GM18870 (cell line): ENCODE measurements around the gene PAX8.
A peak's percentile ranks its signal among the peaks of the same experiment; 100 is the strongest.

Experiments used
- ATAC-seq: cut with Tn5 transposase; IDR thresholded peaks from one replicate; pipeline ENCODE4 v1.9.1; 2021; ENCODE audit warnings: moderate library complexity; ENCODE audit not compliant: unreplicated experiment

The PAX8 gene

DNA sequence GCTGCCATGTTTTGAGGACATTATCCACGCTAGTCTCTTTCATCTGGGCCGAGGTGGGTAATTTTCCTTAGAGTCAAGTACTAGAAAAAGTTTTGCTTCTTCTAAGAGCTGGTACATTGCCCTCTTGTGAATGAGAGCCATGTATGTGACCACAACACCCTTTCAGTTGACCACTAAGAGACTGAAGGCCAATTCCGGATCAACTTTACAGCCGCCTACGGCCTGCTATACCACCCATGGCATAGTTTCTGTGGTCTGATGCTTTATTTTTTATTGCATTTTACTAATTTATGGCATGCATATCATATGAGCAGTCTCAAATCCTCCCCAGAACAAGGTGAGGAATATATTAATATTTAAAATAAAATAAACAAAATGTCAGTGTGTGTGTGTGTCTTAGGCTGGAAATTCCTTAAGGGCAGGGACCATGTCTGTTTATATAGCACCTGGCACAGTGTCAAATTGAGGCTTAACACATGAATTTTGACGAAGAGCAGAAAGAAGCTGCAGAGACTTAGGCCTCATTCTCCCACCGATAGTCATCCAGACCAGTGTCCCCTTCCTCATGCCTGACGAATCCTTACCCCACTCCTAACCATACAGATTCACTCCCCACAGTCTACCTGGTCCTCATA lies 69.6 kb downstream of the PAX8 start:
- no peak for ATAC-seq

DNA sequence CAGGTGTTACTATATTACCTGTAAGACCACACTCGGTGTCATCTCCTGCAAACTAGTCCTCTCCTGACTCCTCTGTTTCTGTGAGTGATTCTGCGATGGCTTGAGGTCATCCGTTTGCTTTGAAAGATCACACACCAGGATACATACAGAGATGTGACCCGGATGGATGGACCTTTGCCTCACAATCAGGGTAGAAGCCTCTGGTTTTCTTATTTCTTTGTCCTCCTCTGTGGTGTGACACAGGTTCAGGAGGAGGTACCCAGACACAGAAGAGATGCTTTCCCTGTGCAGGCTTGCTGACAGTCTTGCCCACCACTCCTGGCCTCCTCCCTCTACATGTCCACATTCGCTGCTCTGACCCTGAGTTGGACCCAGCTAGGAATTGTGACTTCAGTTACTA lies 70.3 kb downstream of the PAX8 start:
- no peak for ATAC-seq

DNA sequence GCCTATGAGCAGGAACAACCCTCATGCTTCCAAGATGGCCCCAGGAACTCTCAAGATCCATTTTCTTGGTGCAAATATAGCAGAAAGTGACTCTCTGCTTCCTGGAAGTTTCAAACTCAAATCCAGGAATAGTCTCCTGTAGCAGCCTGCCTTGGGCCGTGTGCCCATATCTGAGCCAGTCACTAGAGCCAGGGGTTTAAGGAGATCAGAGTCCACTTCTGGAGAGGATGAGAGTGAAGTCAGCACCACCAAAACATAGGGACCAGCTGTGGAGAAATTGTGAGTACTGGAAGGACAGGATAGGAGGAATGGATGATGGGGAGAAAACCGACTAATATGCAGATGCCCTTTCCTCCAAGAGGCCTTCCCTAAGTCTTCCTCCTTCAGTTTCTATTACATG lies 71.7 kb downstream of the PAX8 start:
- no peak for ATAC-seq

DNA sequence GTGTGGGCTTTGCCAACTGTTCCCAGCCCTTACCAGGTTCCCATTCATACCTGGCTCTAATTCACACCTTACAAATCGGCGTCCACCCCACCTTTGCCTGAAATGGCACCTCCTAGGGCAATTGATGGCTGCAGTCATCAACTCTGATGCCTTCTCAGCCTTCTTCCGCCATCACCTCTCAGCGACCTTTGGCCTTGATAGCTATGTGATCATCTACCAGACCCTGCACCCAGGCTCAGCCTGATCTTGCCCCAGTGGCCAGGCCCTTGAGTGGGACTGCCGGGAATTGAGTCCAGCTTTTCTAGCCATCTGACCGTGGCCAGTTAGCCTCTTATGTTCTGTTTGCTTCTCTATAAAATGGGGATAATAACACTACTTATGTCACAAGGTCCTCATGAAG lies 72.5 kb downstream of the PAX8 start:
- ATAC-seq = no peak

DNA sequence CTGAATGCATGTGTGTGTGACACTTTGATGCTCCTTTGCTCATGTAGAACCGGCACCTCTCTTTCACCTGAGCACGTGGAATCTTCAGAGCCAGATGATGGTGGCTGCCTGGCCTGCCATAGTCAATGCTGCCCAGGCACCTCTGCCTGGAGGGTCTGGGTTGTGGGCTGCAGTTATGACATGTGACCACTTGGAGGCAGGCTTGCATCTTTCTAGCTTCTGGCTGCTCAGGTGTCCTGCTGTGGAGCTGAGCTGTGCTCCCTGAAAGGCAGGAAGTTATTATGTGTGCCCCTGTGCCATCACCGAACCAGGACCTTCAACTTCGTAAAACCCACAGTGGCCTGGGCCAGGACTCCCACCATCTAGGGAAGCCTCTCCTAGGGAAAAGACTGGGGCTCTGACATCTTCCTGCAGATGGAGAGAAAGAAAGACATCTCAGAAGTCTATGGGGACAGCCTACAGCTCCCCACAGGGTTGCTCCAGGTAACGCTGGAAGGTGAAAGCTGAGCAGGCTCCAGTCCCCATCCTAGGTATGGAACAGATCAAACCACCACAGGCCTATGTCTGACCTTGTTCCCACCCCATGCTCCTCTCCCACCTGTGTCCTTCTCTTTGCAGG lies 74.7 kb downstream of the PAX8 start:
- peak; percentile 80 for ATAC-seq

DNA sequence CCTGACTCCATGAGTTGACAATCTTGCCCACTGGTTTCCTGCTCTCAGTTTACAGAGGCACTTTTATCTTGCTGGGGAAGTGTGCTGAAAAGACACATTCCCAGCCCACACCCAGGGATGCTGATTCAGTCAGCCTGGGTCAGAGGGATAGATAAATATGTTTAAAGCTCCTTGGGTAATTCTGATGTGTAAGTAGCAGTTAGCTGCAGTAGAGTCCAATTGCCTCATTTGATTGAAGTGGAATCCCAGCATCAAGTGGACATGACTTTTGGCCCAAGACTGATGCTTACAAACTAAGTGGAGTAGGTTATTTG lies 75.5 kb downstream of the PAX8 start:
- no peak for ATAC-seq

DNA sequence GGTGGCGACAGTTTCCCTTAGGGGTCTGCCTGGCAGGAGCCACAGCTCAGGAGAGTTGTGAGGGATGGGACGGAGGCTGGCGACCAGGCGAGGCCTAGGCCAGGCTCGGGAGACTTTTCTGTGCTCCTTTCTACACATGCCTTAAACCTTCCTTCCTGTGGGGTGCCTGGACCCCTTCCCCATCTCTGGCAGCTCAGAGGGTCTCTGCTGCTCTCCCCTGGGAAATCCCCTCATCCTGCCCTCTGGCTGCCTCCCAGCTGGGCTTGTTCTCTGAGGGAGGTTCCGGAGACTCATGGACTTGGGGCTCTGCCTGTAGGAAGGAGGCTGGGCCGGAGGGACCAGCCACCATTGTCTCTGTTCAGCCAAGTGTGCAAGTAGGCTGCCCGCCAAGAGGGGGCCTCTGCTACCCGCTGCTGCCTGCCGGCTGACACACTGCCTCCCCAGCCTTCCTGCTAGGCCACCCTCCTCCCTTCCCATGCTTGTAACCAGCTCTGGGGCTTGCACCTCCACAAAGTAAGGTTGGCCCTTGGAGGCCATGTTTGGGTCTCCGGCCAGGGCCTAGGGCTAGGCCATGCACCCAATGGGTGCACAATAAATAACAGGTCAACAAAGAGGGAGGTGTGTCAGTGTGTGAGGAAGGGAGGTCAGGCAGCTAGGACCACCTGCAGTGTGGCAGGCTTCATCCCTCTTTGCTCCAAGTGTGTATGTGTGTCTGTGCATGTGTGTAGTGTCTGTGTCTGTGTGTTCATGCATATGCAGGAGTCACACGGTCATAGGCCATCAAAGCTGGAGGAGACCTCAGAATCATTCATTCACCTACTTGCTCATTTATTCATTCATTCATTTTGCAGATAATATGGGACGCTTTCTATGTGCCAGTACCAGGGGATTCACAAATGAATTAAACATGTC lies 76.2 kb downstream of the PAX8 start:
- ATAC-seq = no peak

DNA sequence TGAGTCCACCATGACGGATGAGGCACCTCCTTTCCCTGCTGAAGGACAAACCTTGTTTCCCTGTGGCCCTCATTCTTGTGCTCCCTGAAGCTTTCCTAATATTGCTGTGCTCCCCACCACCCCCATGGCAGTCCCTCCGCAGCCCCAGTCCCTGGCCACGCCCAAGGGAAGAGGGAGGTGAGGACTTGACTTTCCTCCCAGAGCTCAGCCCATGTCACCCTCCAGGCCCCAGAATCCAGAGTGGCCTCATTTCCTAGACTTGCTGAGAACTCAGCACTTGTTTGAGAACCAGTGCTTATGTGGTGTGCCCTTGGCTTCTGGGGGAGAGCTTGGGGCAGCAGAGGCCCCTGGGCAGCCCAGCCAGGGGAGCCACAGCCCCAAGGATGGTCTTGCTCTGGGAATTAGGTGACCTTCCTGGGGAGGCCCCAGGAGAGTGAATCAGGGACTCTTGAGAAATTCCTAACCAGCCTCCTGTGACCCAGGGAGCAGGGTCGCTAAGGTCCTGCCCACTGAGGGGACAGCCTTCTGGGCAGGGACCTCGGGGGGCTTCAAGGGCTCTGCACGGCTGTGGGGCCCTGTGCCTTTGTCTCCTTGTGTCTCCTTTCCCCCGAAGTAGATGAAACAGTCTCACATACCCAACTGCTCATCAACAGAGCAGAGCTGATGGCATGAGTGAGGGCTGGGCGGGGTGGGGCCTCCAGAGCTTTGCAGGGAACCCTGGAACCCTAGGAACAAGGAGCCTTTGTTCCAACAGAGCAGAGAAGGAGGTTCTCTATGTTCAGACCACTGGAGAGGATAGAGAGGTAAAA lies 77.0 kb downstream of the PAX8 start:
- no peak for ATAC-seq

DNA sequence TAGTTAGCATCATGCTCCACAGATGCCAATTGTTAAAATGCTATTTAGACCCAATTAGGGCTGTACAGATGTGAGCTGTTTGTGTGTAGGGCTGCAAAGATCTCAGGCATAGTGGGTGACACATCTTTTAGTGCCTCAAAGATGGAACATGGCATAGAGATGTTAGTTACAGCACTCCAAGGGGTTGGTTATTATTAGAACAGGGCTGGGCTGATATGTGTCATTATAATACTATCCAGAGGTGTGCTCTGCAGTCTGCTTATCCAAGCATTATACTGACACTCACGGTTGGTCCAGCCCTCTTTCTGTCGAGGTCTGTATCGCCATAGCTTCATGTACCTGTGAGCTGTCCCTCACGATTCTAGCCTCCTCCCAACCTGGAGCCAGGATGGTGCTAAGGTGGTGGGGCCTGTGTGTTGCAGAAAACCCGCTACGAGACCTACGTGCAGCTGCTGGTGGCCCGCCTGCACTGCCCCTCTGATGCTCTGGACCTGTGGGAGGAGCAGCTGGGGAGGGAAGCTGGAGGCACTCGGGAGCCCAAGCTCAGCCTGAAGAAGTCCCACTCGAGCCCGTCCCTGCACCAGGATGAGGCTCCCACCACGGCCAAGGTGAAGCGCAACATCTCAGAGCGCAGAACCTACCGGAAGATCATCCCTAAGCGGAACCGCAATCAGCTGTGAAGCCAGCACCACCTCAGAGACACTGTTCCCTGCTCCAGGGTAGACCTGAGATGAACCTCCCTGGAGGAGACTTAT lies 77.8 kb downstream of the PAX8 start:
- no peak for ATAC-seq

DNA sequence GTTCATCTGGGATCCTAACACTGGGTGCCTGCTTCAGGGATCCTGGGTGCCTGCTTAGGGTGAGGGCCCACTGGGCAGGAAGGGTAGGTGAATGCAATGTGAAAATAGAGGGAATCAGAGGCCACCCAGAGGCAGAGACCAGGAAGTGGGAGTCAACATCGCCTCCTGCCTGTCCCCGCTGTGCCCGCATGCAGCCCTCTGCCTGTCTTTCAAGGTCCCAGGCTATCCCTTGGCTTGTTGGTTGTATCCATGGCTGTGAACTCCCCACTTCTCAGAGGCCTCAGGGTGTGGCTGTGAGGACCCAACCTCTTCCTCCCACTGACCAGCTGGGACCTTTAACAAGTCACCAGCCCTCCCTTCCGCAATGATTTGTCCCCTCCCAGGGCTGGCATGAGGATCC lies 78.5 kb downstream of the PAX8 start:
- ATAC-seq = no peak

DNA sequence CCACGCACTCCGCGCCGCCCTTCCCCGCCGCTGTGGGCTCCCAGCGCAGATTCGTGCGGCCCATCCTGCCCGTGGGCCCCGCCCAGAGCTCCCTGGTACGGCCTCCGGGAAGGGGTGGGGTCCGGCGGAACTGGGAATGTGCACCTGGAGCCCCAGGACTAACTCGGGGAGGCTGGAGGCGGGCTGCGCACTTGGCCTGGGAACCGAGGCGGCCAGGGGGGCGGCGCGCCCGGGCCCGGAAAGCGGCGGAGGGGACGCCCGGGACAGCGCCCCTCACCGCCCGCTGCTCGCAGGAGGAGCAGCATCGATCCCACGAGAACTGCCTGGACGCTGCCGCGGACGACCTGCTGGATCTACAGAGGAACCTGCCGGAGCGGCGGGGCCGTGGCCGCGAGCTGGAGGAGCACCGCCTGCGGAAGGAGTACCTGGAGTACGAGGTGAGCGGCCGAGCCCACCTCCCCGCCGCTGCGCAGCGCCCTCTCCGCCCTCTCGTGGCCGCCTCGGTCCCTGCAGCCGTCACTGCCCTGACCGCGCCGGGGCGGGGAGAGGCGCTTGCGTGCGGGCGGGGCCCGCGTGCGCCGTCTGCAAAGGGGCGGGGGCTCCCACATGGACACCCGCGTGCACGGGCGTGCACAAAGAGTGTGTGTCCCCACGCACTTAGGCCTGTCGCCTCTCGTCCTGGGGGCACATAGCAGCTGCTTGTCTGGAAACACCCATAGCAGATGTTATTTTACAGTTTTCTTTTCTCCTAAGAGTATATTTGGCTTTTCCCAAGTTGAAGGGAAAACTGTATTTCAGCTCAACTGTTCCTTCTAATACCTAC lies 79.7 kb downstream of the PAX8 start:
- no peak for ATAC-seq

DNA sequence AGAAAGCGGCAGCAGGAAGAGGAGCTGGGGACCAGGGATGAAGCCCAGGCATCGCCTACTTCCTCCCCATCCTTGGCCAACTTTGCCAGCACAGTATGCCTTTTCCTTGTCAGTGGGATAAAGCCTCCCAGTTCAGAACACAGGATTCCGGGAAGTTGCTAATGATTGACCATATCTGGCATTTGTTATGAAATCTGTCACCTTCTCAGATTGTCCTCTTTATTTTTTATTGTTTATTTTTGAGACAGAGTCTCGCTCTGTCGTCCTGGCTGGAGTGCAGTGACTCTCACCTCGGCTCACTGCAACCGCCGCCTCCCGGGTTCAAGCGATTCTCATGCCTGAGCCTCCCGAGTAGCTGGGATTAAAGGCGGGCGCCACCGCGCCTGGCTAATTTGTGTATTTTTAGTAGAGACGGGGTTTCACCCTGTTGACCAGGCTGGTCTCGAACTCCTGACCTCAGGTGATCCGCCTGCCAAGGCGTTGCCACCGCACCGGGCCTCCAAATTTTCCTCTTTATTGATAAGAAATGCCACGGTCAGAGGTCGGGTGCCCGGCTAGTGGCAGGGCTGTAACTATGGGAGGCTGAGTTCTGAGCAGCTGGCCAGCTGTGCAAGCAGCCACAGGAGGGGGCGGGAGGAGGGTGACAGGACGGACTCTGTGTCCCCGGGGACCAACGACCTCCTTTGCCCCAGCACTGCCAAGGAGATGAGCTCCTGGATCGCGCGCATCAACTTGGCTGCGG lies 80.5 kb downstream of the PAX8 start:
- ATAC-seq = no peak

DNA sequence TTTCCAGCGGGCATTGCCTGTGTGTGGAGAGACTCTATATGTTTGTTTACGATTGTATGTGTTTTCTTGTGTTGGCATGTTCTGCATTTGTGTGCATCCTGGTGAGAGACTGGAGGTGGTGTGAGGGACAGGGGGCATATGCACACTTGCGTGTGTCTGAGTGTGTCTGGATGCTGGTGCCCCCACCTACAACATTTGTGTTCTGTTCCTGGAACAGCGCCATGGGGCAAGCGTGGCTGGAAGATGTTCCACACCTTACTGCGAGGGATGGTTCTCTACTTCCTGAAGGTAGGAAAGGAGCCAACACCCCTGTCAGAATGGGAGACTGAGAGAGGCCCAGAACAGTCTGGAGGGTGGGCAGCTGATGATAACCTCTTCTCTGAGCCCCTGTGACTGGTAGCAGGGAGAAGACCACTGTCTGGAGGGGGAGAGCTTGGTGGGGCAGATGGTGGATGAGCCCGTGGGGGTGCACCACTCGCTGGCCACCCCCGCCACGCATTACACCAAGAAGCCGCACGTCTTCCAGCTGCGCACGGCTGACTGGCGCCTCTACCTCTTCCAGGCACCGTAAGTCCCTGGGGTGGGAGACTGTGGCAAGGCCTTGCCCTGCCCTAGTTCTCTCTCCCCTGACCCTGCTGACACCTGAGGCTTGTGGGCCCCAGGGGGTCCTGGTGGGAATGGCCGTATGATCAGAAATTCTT lies 81.2 kb downstream of the PAX8 start:
- ATAC-seq = no peak

DNA sequence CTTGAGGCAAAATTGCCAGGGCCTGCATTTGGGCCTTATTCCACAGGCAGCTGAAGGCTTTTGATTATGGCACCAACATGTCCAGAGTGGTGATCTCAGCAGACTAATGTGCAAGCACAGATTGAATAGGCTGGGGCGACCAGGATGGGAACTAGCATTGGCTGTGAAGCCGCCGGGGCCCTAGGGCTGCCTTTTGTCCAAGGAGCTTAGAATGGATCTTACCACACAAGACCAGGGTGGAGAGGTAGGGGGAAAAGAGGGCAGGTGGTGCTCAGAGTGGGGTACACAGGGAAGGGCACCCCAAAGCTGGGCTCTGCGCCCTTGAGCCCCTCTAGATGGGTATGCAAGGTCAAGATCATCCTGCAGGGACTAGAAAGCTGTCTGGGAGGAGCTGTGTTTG lies 81.9 kb downstream of the PAX8 start:
- no peak for ATAC-seq

DNA sequence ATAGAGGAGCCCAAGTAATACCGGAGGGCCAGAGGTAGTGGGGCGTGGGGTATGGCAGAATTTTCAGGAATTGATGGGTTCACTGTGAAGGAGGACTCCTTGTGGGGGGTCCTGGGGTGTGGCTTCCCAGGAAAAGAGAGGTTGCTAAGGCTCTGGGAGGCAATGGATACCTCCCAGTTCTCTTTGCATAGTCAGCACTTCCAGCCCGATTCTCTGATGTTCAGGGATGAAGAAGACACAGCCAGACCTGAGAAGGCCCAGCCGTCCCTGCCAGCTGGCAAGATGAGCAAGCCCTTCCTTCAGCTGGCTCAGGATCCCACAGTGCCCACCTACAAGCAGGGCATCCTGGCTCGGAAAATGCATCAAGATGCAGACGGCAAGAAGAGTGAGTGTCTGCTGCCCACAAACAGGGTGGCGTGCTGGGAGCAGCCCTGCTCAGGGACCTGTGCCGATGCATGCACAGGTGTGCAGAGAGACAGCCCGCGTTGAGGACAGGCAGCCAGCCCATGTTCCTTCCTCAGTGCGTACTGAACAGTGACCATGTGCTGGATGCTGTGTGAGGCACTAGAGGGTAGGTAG lies 82.7 kb downstream of the PAX8 start:
- ATAC-seq = no peak

DNA sequence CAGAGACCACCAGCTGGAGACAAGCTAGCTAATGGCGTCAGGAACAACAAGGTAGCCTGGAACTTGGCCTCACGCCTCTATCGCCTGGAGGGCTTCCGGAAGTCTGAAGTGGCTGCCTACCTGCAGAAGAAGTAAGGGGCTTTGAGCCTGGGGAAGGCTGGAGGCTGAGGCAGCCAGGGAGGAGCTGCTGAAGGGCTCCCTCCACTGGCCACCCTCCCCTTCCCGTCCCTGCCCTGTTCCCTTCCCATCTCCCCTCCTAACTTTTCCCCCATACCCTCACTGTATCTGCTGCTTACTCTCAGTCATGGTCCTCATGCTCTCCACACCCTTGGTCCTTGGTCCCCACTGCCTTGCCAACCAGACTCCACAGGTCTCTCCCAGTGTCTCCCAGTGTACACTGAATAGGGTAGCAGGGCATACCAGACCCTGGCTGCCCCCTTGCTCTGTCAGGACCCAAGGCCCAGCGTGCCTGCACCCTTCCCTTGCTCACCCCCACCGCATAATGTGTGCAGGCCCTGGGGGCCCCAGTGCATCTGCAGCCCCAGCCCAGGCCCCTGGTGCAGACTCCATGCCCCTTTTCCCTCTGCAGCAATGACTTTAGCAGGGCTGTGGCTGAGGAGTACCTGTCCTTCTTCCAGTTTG lies 86.1 kb downstream of the PAX8 start:
- ATAC-seq = no peak

DNA sequence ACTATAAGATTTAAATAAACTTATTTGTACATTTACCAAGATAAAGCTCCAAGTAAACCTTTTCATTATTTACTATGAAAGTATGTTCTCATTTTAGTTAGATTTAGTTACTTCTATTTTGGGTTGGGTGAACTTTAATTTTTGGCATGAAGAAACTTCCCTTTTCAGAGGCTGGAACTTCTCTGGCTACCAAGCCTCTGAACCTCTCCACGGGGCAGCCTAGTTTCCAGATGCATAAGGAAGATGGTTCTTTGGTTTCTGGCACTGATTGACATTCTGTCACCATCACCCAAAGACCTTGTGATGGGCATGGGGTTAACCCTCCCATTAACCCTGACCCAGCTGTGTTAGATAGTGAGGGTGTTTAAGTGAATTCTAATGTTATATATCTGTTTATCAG lies 87.8 kb downstream of the PAX8 start:
- no peak for ATAC-seq

DNA sequence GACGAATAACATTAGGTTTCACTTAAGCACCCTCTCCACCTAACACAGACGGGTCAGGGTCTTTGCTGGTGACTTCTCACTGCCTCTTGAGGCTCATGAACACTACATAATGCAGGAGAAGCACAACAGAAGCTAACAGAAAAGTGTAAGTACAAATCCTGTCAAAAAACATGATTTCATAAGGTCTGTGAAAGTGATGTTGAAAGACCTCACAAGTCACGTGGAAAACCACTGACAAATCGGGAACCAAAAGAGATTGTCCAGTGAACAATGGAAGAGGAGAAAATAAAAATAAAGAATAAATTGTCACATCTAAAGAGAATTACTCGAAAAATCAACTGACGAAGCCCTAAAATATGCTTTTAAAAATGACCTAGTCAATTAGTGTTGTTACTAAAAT lies 91.0 kb downstream of the PAX8 start:
- no peak for ATAC-seq
